ENCODE results near the gene SYCP3. TPM values are rescaled to one million over a fixed set of nuclear protein-coding genes. Genes with fewer than 3 reads are reported as not detected.

SYCP3 gene
- total RNA-seq, 1 experiment from 2014 or later = 0.04 TPM

DNA sequence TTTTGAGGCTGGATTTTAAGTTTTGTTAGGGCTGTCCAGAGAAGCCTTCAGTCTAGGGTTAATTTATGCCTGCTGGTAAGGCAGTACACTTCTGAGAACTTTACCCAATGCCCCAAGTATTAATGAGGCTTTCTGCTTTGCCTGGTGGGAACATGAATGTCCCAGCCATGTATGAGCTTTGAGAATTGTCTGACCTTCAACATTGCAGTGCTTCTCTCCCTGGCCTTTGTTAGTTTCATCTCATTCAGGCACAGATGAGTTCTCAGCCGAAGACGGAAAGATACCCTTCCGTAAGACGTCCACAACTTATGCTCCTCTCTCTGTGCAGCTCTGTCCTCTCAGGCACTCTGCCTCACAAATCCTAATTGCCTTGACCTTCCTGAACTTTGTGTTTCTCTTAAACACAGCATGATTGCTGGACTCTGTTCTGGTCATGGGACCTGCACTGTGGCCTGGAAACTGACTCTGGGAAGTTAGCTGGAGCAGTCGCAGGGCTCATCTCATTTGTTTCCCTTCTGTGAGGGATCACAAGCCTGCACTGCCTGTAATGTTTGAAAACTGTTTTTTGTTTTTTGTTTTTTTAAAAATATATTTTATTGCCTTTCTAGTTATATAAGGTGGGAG lies 26.1 kb downstream of the SYCP3 start:
- Histone ChIP-seq H3K27ac (no peak overlapping the region), H3K9me3 (replicated peaks) (no peaks in the 10 kb centered on the region), H3K27me3 (no peaks in the 10 kb centered on the region), H3K4me3 (no peak overlapping the region), H3K36me3 (no peaks in the 10 kb centered on the region; the same call in 1 of the 2 replicates), H3K4me1 (no peaks in the 10 kb centered on the region)
- no peak for DNase-seq

- DNase-seq = no peak
- no peak overlapping the region for H3K4me3 ChIP-seq
- no peaks in the 10 kb centered on the region for H3K4me1 ChIP-seq
- no peaks in the 10 kb centered on the region for H3K27me3 ChIP-seq
- no peaks in the 10 kb centered on the region; the same call in 1 of the 2 replicates for H3K36me3 ChIP-seq
- no peaks in the 10 kb centered on the region for H3K9me3 ChIP-seq (replicated peaks)
- no peak overlapping the region for H3K27ac ChIP-seq
Measured at GRCh38 chr12:101710288-101710687, 29.0 kb downstream of the SYCP3 start.

DNA sequence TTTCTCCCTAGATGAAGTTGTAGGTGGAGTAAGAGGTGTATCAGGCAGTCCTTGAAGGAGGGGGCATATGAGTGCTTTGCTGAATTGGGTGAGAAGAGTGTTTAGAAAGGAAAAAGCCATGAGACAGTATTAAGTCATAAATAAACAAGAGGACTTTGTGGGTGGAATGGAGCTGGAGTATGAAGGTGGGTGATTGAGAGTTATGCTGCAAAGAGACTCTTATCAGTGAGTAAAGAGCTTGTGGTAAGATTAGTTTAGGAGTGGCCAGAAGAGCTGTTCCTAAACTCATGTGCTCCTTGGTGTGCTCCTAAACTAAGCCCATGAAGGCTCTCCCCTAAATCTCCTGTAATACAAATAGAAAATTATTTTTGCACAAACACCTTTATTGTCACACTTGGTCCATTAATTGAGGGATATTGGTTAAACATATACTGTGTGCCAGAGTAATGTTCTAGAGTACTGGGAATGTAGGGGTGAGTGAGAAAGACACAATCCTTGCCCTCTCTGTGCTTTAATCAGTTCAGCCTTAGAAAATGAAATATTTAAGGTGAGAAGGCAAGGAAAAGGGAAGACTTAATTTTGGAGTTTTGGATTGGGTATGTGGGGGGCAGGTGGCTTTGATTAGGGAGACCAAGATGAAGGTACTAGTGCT lies 32.0 kb downstream of the SYCP3 start:
- Histone ChIP-seq H3K4me3 (no peak overlapping the region), H3K4me1 (no peaks in the 10 kb centered on the region), H3K27ac (no peak overlapping the region), H3K36me3 (no peaks in the 10 kb centered on the region), H3K27me3 (no peaks in the 10 kb centered on the region), H3K9me3 (replicated peaks) (no peaks in the 10 kb centered on the region)
- DNase-seq = no peak

DNA sequence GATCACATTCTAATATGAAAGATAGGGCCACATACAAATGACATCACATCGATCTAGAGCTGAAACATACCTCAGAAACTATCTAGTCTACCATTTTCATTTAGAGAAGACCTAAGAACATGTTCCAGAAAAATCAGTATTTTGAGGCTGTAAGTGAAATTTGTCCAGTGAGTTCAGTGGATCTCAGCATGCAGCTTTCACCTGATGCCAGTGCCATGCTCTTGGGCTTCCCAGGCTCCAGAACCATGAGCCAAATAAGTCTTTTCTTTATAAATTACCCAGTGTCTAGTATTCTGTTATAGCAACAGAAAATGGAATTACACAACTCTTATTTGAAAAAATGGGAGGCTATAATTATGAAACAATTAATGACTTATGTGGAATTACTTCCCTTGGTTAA lies 32.9 kb downstream of the SYCP3 start:
- DNase-seq = no peak
- no peaks in the 10 kb centered on the region for H3K9me3 ChIP-seq (replicated peaks)
- H3K27me3 ChIP-seq = no peaks in the 10 kb centered on the region
- H3K4me3 ChIP-seq = no peak overlapping the region
- no peak overlapping the region for H3K27ac ChIP-seq
- no peaks in the 10 kb centered on the region for H3K36me3 ChIP-seq
- H3K4me1 ChIP-seq = no peaks in the 10 kb centered on the region

DNA sequence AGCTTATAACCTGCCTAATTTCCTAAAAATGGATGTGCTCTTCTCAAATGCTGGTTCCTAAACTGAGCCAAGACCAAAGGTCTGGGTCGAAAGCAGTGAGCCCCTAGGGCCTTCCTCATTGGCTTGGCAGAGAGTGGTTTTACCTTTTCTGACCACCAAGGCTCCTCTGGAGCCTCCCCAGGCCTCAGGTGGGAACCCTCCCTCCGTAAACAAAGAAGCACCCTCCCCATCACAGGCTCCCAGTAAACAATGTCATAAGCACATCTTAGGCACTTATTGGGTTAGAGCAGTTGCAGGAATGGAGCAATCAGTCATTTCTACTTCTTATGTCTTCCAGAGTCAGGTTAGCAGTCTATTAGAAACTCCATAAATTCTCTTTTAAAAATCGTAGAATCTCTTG lies 35.8 kb downstream of the SYCP3 start:
- no peaks in the 10 kb centered on the region for H3K4me1 ChIP-seq
- no peaks in the 10 kb centered on the region for H3K9me3 ChIP-seq (replicated peaks)
- H3K27me3 ChIP-seq = no peaks in the 10 kb centered on the region
- DNase-seq = no peak
- H3K4me3 ChIP-seq = no peak overlapping the region
- H3K36me3 ChIP-seq = no peaks in the 10 kb centered on the region
- no peak overlapping the region for H3K27ac ChIP-seq

- no peak overlapping the region for H3K27ac ChIP-seq
- DNase-seq = no peak
- no peaks in the 10 kb centered on the region for H3K27me3 ChIP-seq
- H3K4me3 ChIP-seq = no peak overlapping the region
- H3K4me1 ChIP-seq = no peaks in the 10 kb centered on the region
- no peaks in the 10 kb centered on the region for H3K36me3 ChIP-seq
- no peaks in the 10 kb centered on the region for H3K9me3 ChIP-seq (replicated peaks)
Measured at GRCh38 chr12:101700299-101700820, 38.9 kb downstream of the SYCP3 start.

- H3K36me3 ChIP-seq = no peaks in the 10 kb centered on the region
- no peaks in the 10 kb centered on the region for H3K4me1 ChIP-seq
- H3K27ac ChIP-seq = no peak overlapping the region
- peak overlapping the region; percentile 94 for H3K4me3 ChIP-seq
- H3K27me3 ChIP-seq = no peaks in the 10 kb centered on the region
- DNase-seq = peak in 1 of 2 experiments; percentile 20
- H3K9me3 ChIP-seq (replicated peaks) = no peaks in the 10 kb centered on the region
Measured at GRCh38 chr12:101698800-101699347, 40.4 kb downstream of the SYCP3 start.

- peak; percentile 38 to 60 for DNase-seq
- no peaks in the 10 kb centered on the region for H3K4me1 ChIP-seq
- no peaks in the 10 kb centered on the region for H3K36me3 ChIP-seq
- no peaks in the 10 kb centered on the region for H3K27me3 ChIP-seq
- H3K4me3 ChIP-seq = peak overlapping the region; percentile 94
- H3K27ac ChIP-seq = peak overlapping the region; percentile 24; the same call in 1 of the 2 replicates
- H3K9me3 ChIP-seq (replicated peaks) = no peaks in the 10 kb centered on the region
Measured at GRCh38 chr12:101697930-101698799, 41.1 kb downstream of the SYCP3 start.

DNA sequence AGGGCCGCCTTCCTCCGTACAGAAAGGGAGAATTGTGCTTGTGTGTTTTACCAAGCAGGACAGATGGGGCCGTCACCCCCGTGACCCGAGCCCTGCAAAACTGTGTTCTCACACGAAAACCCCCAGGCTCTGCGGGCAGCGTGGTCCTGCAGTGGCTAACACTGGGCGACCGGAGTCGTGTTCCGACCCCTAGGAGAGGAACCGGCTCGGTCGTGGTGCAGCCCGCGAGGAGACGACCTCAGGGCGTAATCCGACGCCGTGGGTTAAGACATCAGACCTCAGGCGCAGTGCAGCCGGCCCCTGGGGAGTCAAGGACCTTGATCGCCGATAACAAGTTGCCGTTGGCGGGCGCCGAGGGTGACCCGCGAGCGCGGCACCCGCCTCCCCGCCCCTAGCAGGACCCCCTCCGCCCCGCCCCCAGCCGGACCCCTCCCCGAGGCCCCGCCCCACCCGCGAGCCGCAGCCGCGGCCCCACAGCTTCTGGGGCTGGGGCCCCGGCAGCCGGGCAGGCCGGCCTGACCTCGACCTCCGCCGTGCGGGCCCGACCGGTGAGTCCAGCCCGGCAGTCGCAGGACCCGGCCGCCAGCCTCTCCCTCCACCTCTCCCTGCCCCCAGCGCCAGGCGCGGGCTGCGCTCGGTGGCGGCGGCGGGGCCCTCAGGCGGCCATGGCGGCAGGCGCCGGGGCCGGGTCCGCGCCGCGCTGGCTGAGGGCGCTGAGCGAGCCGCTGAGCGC lies 41.9 kb downstream of the SYCP3 start, which contains the start of gene CHPT1:
Gene CHPT1 (plus strand): TSS at position 444 of the 733 bp plus-strand sequence. CDS start 222 bp downstream, at position 666.
- peak; percentile 71 to 72 for DNase-seq
- no peaks in the 10 kb centered on the region for H3K36me3 ChIP-seq
- H3K27ac ChIP-seq = peak within 1 kb of the TSS; percentile 24; the same call in 1 of the 2 replicates
- H3K4me1 ChIP-seq = no peaks in the 10 kb centered on the region
- H3K27me3 ChIP-seq = no peaks in the 10 kb centered on the region
- no peaks in the 10 kb centered on the region for H3K9me3 ChIP-seq (replicated peaks)
- H3K4me3 ChIP-seq = peak within 1 kb of the TSS; percentile 94

- Histone ChIP-seq H3K4me3 (peak overlapping the region; percentile 94), H3K9me3 (replicated peaks) (no peaks in the 10 kb centered on the region), H3K27me3 (no peaks in the 10 kb centered on the region), H3K4me1 (no peaks in the 10 kb centered on the region), H3K36me3 (no peaks in the 10 kb centered on the region), H3K27ac (no peak overlapping the region; the same call in 1 of the 2 replicates)
- no peak for DNase-seq
Measured at GRCh38 chr12:101696251-101697196, 42.7 kb downstream of the SYCP3 start.

DNA sequence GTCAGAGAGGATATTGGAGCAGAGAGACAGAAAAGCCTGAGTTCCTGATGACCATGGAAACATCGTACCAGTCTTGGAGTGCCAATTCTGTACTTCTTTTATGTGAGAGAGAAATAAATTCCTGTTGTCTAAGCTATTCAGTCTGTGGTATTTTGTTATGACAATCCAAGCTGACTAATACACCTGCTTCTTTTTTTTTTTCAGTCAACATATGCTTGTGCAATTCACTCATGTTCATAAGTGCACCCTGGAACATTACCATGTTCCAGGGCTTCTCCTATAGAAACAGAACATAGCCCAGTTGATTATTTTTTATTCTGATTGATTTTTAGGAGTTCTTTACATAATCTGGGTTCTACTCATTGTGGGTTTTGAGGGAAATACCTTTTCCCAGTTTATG lies 43.6 kb downstream of the SYCP3 start:
- H3K4me1 ChIP-seq = no peaks in the 10 kb centered on the region
- H3K4me3 ChIP-seq = no peak overlapping the region
- no peaks in the 10 kb centered on the region for H3K36me3 ChIP-seq
- no peak for DNase-seq
- no peak overlapping the region for H3K27ac ChIP-seq
- H3K9me3 ChIP-seq (replicated peaks) = no peaks in the 10 kb centered on the region
- H3K27me3 ChIP-seq = no peaks in the 10 kb centered on the region

- no peak for DNase-seq
- Histone ChIP-seq H3K36me3 (no peaks in the 10 kb centered on the region), H3K9me3 (replicated peaks) (no peaks in the 10 kb centered on the region), H3K4me3 (no peak overlapping the region), H3K27ac (no peak overlapping the region), H3K27me3 (no peaks in the 10 kb centered on the region), H3K4me1 (no peaks in the 10 kb centered on the region)
Measured at GRCh38 chr12:101694986-101695385, 44.3 kb downstream of the SYCP3 start.

DNA sequence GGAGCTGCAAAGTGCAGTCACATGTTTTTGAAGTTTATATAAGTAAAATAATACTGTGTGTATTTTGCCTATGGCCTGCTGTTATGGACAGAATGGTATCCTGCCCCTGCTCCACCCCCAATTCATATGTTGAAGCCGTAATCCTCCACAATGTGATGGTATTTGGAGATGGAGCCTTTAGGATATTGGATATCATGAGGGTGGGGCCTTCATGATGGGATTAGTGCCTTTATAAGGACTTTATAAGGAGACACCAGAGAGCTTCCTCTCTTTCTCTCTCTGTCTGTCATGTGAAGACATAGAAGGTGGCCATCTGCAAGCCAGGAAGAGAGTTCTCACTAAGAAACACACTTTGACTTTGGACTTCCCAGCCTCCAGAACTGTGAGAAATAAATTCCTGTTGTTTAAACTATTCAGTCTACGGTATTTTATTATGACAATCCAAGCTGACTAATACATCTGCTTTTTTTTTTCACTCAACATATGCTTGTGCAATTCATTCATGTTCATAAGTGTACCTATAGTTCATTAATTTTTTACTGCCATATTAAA lies 44.9 kb downstream of the SYCP3 start:
- DNase-seq = no peak
- H3K36me3 ChIP-seq = no peaks in the 10 kb centered on the region
- no peak overlapping the region for H3K4me3 ChIP-seq
- no peak overlapping the region for H3K27ac ChIP-seq
- no peaks in the 10 kb centered on the region for H3K27me3 ChIP-seq
- no peaks in the 10 kb centered on the region for H3K4me1 ChIP-seq
- H3K9me3 ChIP-seq (replicated peaks) = no peaks in the 10 kb centered on the region
